ENCODE measurements around the gene SLC35F3.
"Not testable (repeated sequence)": the region's sequence is repeated elsewhere in the genome, so short reads cannot be mapped to it uniquely, and the experiment has no call there.

Gene SLC35F3

GRCh38 chr1:234152344-234152743 is 247.9 kb downstream of the SLC35F3 start:
- DNase-seq: not testable (repeated sequence)

- no peak for DNase-seq
These were observed 250.1 kb downstream of the SLC35F3 start for GRCh38 chr1:234154320-234155251.

- no peak for DNase-seq
These were observed 258.2 kb downstream of the SLC35F3 start for GRCh38 chr1:234162661-234163060.

- no peak for DNase-seq
These were observed 258.9 kb downstream of the SLC35F3 start for GRCh38 chr1:234163267-234163919.

GRCh38 chr1:234164098-234164709 is 259.7 kb downstream of the SLC35F3 start:
- no peak for DNase-seq

GRCh38 chr1:234168061-234168724 is 263.7 kb downstream of the SLC35F3 start:
- DNase-seq: no peak

- DNase-seq: no peak
These were observed 264.8 kb downstream of the SLC35F3 start for GRCh38 chr1:234169161-234169849.

GRCh38 chr1:234170067-234170466 is 265.6 kb downstream of the SLC35F3 start:
- DNase-seq: no peak

GRCh38 chr1:234170622-234171021 is 266.1 kb downstream of the SLC35F3 start:
- no peak for DNase-seq

GRCh38 chr1:234173968-234174367 is 269.5 kb downstream of the SLC35F3 start:
- no peak for DNase-seq

- no peak for DNase-seq
These were observed 270.9 kb downstream of the SLC35F3 start for GRCh38 chr1:234175363-234175762.

- DNase-seq: no peak
These were observed 271.5 kb downstream of the SLC35F3 start for GRCh38 chr1:234176000-234176399.

GRCh38 chr1:234176847-234177246 is 272.4 kb downstream of the SLC35F3 start:
- not testable (repeated sequence) for DNase-seq

GRCh38 chr1:234185438-234185837 is 281.0 kb downstream of the SLC35F3 start:
- no peak for DNase-seq

GRCh38 chr1:234186037-234186688 is 281.7 kb downstream of the SLC35F3 start:
- peak; percentile 27 to 39 for DNase-seq

- DNase-seq: no peak
These were observed 283.9 kb downstream of the SLC35F3 start for GRCh38 chr1:234188454-234188792.

- DNase-seq: no peak
These were observed 293.4 kb downstream of the SLC35F3 start for GRCh38 chr1:234197839-234198238.

GRCh38 chr1:234199476-234200127 is 295.1 kb downstream of the SLC35F3 start:
- DNase-seq: no peak

- no peak for DNase-seq
These were observed 296.1 kb downstream of the SLC35F3 start for GRCh38 chr1:234200566-234200965.

GRCh38 chr1:234201600-234201999 is 297.1 kb downstream of the SLC35F3 start:
- no peak for DNase-seq

- no peak for DNase-seq
These were observed 301.5 kb downstream of the SLC35F3 start for GRCh38 chr1:234205966-234206365.

All from activated T-cell treated with anti-CD3 and anti-CD28 coated beads, Interleukin-2, amount 50 U/mL, for 48 hours (primary cell).